Activated CD4-positive, alpha-beta T cell treated with anti-CD3 and anti-CD28 coated beads for 36 hours (primary cell): ENCODE measurements around the gene MAP4. TPM values are rescaled to one million over a fixed set of nuclear protein-coding genes. Genes with fewer than 3 reads are reported as not detected.
"Not testable (repeated sequence)": the region's sequence is repeated elsewhere in the genome, so short reads cannot be mapped to it uniquely, and the experiment has no call there.

Experiments
- ATAC-seq: fragments of 200-7000 bp; cut with Tn5 transposase; one replicate; pipeline ENCODE4 v1.10.0; 2021; ENCODE audit warnings: mild to moderate bottlenecking, moderate library complexity
- CTCF ChIA-PET: fragments of 350-600 bp; sonication (Branson Sonifier 250); formaldehyde crosslinking; loops from one replicate; lab custom pipeline; 2021; ENCODE audit warnings: antibody characterized with exemption; lab: Charles Lee
- POLR2A ChIA-PET: fragments of 350-600 bp; sonication (Branson Sonifier 250); formaldehyde crosslinking; loops from one replicate; lab custom pipeline; 2021; ENCODE audit warnings: antibody characterized with exemption, inconsistent platforms; lab: Charles Lee
- DNase-seq: peaks from one replicate; pipeline ENCODE4 v3.0.0-alpha.2; 2020
- H3K27ac Mint-ChIP-seq: one replicate; pipeline ENCODE4 v1.8.0; 2021; ENCODE audit warnings: mixed read lengths
- H3K27me3 Mint-ChIP-seq: one replicate; pipeline ENCODE4 v1.8.0; 2021; ENCODE audit warnings: mixed read lengths
- H3K36me3 Mint-ChIP-seq: one replicate; pipeline ENCODE4 v1.8.0; 2021; ENCODE audit warnings: low read depth, mixed read lengths
- H3K4me1 Mint-ChIP-seq: one replicate; pipeline ENCODE4 v1.8.0; 2021; ENCODE audit warnings: mixed read lengths
- H3K4me3 Mint-ChIP-seq: one replicate; pipeline ENCODE4 v1.8.0; 2021; ENCODE audit warnings: mild to moderate bottlenecking, moderate library complexity, mixed read lengths
- H3K9me3 Mint-ChIP-seq: one replicate; pipeline ENCODE4 v1.8.0; 2021; ENCODE audit warnings: low read depth, mixed read lengths
- intact Hi-C, 2 experiments: fragments of 100-400 bp; cut with DNase I in 1 of 2; cut with micrococcal nuclease in 1 of 2; formaldehyde crosslinking; loops; one replicate each; pipeline versions ENCODE4 v1.14.2 to v1.15.1; 2022 to 2024; cut with DNase I, micrococcal nuclease
- total RNA-seq, 2 experiments: library from RNA; stranded (reverse); gene quantifications; one replicate each; pipeline ENCODE4 v1.2.3, GENCODE V29; 2021

Gene MAP4
- total RNA-seq = 100 to 1,000 TPM; 115 to 119 TPM

- no peak for DNase-seq
- Mint-ChIP-seq H3K27ac (peak within 1 kb of the TSS; percentile 17), H3K4me3 (no peak within 1 kb of the TSS), H3K36me3 (no peaks in the 10 kb centered on the region), H3K9me3 (no peaks in the 10 kb centered on the region), H3K4me1 (peaks cover 41% of the 10 kb centered on the region), H3K27me3 (no peaks in the 10 kb centered on the region)
- CTCF ChIA-PET = interaction anchor here (0.6 to 1.0 kb wide), 2 partner anchors 17 to 25 kb away, joined by 3 to 4 read pairs; no protein-coding TSS in a partner anchor
- ATAC-seq = no peak
- intact Hi-C loops = no loop called here
- POLR2A ChIA-PET = no interaction called here
These were observed at the start of gene MAP4 for GRCh38 chr3:48016301-48016973. MAP4 (minus strand) TSS chr3:48016416; CDS start chr3:47998860, 17,556 bp downstream.

- ATAC-seq = peak; percentile 36
- peaks cover 16% of the 10 kb centered on the region for H3K4me1 Mint-ChIP-seq
- ChIA-PET CTCF (no interaction called here), POLR2A (no interaction called here)
- intact Hi-C loops = no loop called here
- H3K27me3 Mint-ChIP-seq = no peaks in the 10 kb centered on the region
- DNase-seq = no peak
- H3K27ac Mint-ChIP-seq = no peak overlapping the region
- no peaks in the 10 kb centered on the region for H3K9me3 Mint-ChIP-seq
- H3K36me3 Mint-ChIP-seq = peaks cover 10% of the 10 kb centered on the region
- no peak overlapping the region for H3K4me3 Mint-ChIP-seq
These were observed 48.8 kb upstream of the MAP4 start for GRCh38 chr3:48065035-48065434.

GRCh38 chr3:48064292-48064829 lies 48.1 kb upstream of the MAP4 start:
- ATAC-seq = peak; percentile 60
- no peak overlapping the region for H3K27ac Mint-ChIP-seq

GRCh38 chr3:48061586-48061985 lies 45.4 kb upstream of the MAP4 start:
- H3K4me3 Mint-ChIP-seq, H3K9me3 Mint-ChIP-seq, CTCF ChIA-PET, intact Hi-C loops, H3K27me3 Mint-ChIP-seq, ATAC-seq, H3K27ac Mint-ChIP-seq, DNase-seq, POLR2A ChIA-PET: not testable (repeated sequence)
- Mint-ChIP-seq H3K36me3 (peaks cover 12% of the 10 kb centered on the region), H3K4me1 (peaks cover 28% of the 10 kb centered on the region)

More at GRCh38 chr3:48064292-48064829, 48.1 kb upstream of the MAP4 start:
- H3K27me3 Mint-ChIP-seq = no peaks in the 10 kb centered on the region
- H3K4me1 Mint-ChIP-seq = peaks cover 23% of the 10 kb centered on the region
- CTCF ChIA-PET = interaction anchor here (1.1 kb wide), 1 partner anchor 96 kb away, joined by 4 read pairs; no protein-coding TSS in a partner anchor
- DNase-seq = no peak
- no peak overlapping the region for H3K4me3 Mint-ChIP-seq
- H3K9me3 Mint-ChIP-seq = no peaks in the 10 kb centered on the region
- intact Hi-C loops = no loop called here
- H3K36me3 Mint-ChIP-seq = peaks cover 12% of the 10 kb centered on the region
- POLR2A ChIA-PET = no interaction called here

GRCh38 chr3:48058091-48058490 lies 41.9 kb upstream of the MAP4 start:
- H3K36me3 Mint-ChIP-seq = peaks cover 15% of the 10 kb centered on the region
- peaks cover 18% of the 10 kb centered on the region for H3K4me1 Mint-ChIP-seq
- H3K27me3 Mint-ChIP-seq = no peaks in the 10 kb centered on the region
- H3K27ac Mint-ChIP-seq = no peak overlapping the region
- DNase-seq = no peak
- intact Hi-C loops = no loop called here
- no peak for ATAC-seq
- no peak overlapping the region for H3K4me3 Mint-ChIP-seq
- H3K9me3 Mint-ChIP-seq = no peaks in the 10 kb centered on the region
- CTCF ChIA-PET = no interaction called here
- POLR2A ChIA-PET = no interaction called here

GRCh38 chr3:48057521-48057920 lies 41.3 kb upstream of the MAP4 start:
- Mint-ChIP-seq H3K9me3 (no peaks in the 10 kb centered on the region), H3K36me3 (peaks cover 12% of the 10 kb centered on the region), H3K4me1 (peaks cover 24% of the 10 kb centered on the region), H3K27me3 (no peaks in the 10 kb centered on the region), H3K27ac (no peak overlapping the region), H3K4me3 (no peak overlapping the region)
- ATAC-seq (no peak), DNase-seq (no peak)
- CTCF ChIA-PET = no interaction called here
- intact Hi-C loops = no loop called here
- POLR2A ChIA-PET = no interaction called here

- no peak overlapping the region for H3K27ac Mint-ChIP-seq
These were observed 31.7 kb upstream of the MAP4 start for GRCh38 chr3:48047841-48048464.

GRCh38 chr3:48042071-48042760 lies 26.0 kb upstream of the MAP4 start:
- ATAC-seq = peak; percentile 75

More at GRCh38 chr3:48047841-48048464, 31.7 kb upstream of the MAP4 start:
- Mint-ChIP-seq H3K4me1 (peaks cover 5% of the 10 kb centered on the region), H3K4me3 (no peak overlapping the region), H3K27me3 (no peaks in the 10 kb centered on the region), H3K9me3 (no peaks in the 10 kb centered on the region), H3K36me3 (peaks cover 22% of the 10 kb centered on the region)
- intact Hi-C loops = no loop called here
- ATAC-seq (no peak), DNase-seq (no peak)
- POLR2A ChIA-PET = no interaction called here
- CTCF ChIA-PET = no interaction called here

GRCh38 chr3:48039487-48040190 lies 23.4 kb upstream of the MAP4 start:
- H3K9me3 Mint-ChIP-seq = no peaks in the 10 kb centered on the region

More at GRCh38 chr3:48042071-48042760, 26.0 kb upstream of the MAP4 start:
- intact Hi-C loops = no loop called here
- ChIA-PET POLR2A (no interaction called here), CTCF (interaction anchor here (0.5 to 1.3 kb wide), 5 partner anchors 11 to 698 kb away, joined by 3 to 4 read pairs (median 3); partner anchors contain the start of gene CELSR3)
- Mint-ChIP-seq H3K4me1 (peaks cover 16% of the 10 kb centered on the region), H3K36me3 (peaks cover 2% of the 10 kb centered on the region), H3K27me3 (no peaks in the 10 kb centered on the region), H3K9me3 (no peaks in the 10 kb centered on the region), H3K4me3 (no peak overlapping the region), H3K27ac (no peak overlapping the region)
- DNase-seq = peak; percentile 16

GRCh38 chr3:48038971-48039481 lies 22.8 kb upstream of the MAP4 start:
- no peaks in the 10 kb centered on the region for H3K36me3 Mint-ChIP-seq
- ATAC-seq (no peak), DNase-seq (no peak)
- no peak overlapping the region for H3K4me3 Mint-ChIP-seq
- intact Hi-C loops = no loop called here
- ChIA-PET POLR2A (no interaction called here), CTCF (no interaction called here)
- no peaks in the 10 kb centered on the region for H3K9me3 Mint-ChIP-seq
- no peaks in the 10 kb centered on the region for H3K27me3 Mint-ChIP-seq
- no peak overlapping the region for H3K27ac Mint-ChIP-seq
- peaks cover 28% of the 10 kb centered on the region for H3K4me1 Mint-ChIP-seq

More at GRCh38 chr3:48039487-48040190, 23.4 kb upstream of the MAP4 start:
- ChIA-PET POLR2A (no interaction called here), CTCF (no interaction called here)
- no peak overlapping the region for H3K27ac Mint-ChIP-seq
- H3K27me3 Mint-ChIP-seq = no peaks in the 10 kb centered on the region
- ATAC-seq = no peak
- intact Hi-C loops = no loop called here
- no peaks in the 10 kb centered on the region for H3K36me3 Mint-ChIP-seq
- H3K4me1 Mint-ChIP-seq = peaks cover 24% of the 10 kb centered on the region
- no peak for DNase-seq
- H3K4me3 Mint-ChIP-seq = no peak overlapping the region
